Prostate gland (tissue), 2 donors: Measurements from ENCODE around the gene CCDC106. TPM values are rescaled to one million over a fixed set of nuclear protein-coding genes. Genes with fewer than 3 reads are reported as not detected.
A peak's percentile ranks its signal among the peaks of the same experiment; 100 is the strongest.

ENCODE experiments used
- DNase-seq: peaks from one replicate; pipeline ENCODE4 v3.0.0-alpha.2; 2019; ENCODE audit warnings: low spot score
- H3K27ac ChIP-seq, 2 donors: fragments of 200-600 bp; sonication (generic); 2 replicates each; pipeline ENCODE4 v1.5.1; 2017 to 2019
- H3K27me3 ChIP-seq: fragments of 200-600 bp; sonication (generic); replicated peaks from 2 replicates; pipeline ENCODE4 v1.5.1; 2019; ENCODE audit not compliant: insufficient read depth
- H3K36me3 ChIP-seq, 2 donors: fragments of 200-600 bp; sonication (generic); 1 replicate in 1 of 2; 2 replicates in 1 of 2; pipeline versions ENCODE4 v1.5.1 to v1.8.1; 2017 to 2019
- H3K4me1 ChIP-seq: fragments of 200-600 bp; sonication (generic); replicated peaks from 2 replicates; pipeline ENCODE4 v1.5.1; 2019
- H3K4me3 ChIP-seq, 2 donors: fragments of 200-600 bp; sonication (generic); 2 replicates each; pipeline ENCODE4 v1.5.1; 2017 to 2019
- H3K9me3 ChIP-seq: fragments of 200-600 bp; sonication (generic); 2 replicates; pipeline ENCODE4 v1.5.1; 2017
- CTCF ChIP-seq, 4 experiments: fragments of 200-600 bp in 2 of 4; fragments of 450-650 bp in 2 of 4; sonication (generic) in 2 of 4; IDR thresholded peaks; 1 replicate in 3 of 4; 2 replicates in 1 of 4; pipeline ENCODE4 v1.5.1; 2016 to 2019; ENCODE audit warnings: antibody characterized with exemption in 4 of 4, mild to moderate bottlenecking in 2 of 4, moderate library complexity in 2 of 4
- POLR2A ChIP-seq: fragments of 450-650 bp; IDR thresholded peaks from one replicate; pipeline ENCODE4 v1.6.1; 2016; ENCODE audit warnings: antibody characterized with exemption, mild to moderate bottlenecking
- POLR2AphosphoS5 ChIP-seq: sonication (generic); formaldehyde crosslinking; IDR thresholded peaks from one replicate; pipeline ENCODE4 v1.6.1; 2017; ENCODE audit warnings: antibody characterized with exemption
- WGBS: methylation state at CpG from one replicate; pipeline ENCODE4 v1.1.5; 2018; 5-methylcytosine and 5-hydroxymethylcytosine counted together
- intact Hi-C: fragments of 100-400 bp; cut with DNase I; formaldehyde crosslinking; loops from one replicate; pipeline ENCODE4 v1.14.2; 2022
- total RNA-seq, 2 donors: library from RNA; depleted of rRNA; stranded (reverse); fragments of >200 nt; gene quantifications; one replicate each; pipeline ENCODE4 v1.1.0, GENCODE V29; 2016

CCDC106 gene
- 10 to 100 TPM; 17.7 to 70.2 TPM for total RNA-seq

- peak within 1 kb of the TSS; percentile 74 to 86 for H3K4me3 ChIP-seq
- TF ChIP-seq POLR2A (peak; percentile 12), CTCF (IDR thresholded peaks at IDR 0.05) (no peak), POLR2AphosphoS5 (no peak)
- 2% methylated on average over 43 of the region's 87 CpGs for WGBS
- peak; percentile 44 for DNase-seq
- no peaks in the 10 kb centered on the region for H3K9me3 ChIP-seq
- peak within 1 kb of the TSS; percentile 81 to 85 for H3K27ac ChIP-seq
- peaks cover 24% of the 10 kb centered on the region for H3K4me1 ChIP-seq
- no peaks in the 10 kb centered on the region for H3K36me3 ChIP-seq
- no peaks in the 10 kb centered on the region for H3K27me3 ChIP-seq
- intact Hi-C loops = no loop called here
Observed at GRCh38 chr19:55647732-55648584, at the start of gene CCDC106. Gene CCDC106, plus strand, starts transcription at chr19:55648212. Its CDS starts 835 bp downstream, at chr19:55649047.

GRCh38 chr19:55598719-55599467 is 49.1 kb upstream of the CCDC106 start:
- DNase-seq = peak; percentile 88
- peak overlapping the region; percentile 53 to 87 for H3K4me3 ChIP-seq
- H3K4me1 ChIP-seq = peaks cover 4% of the 10 kb centered on the region
- TF ChIP-seq POLR2A = peak; percentile 39
- TF ChIP-seq POLR2AphosphoS5 = peak; percentile 3
- TF ChIP-seq CTCF (IDR thresholded peaks at IDR 0.05) = no peak
- intact Hi-C loops = no loop called here
- peak overlapping the region; percentile 92 to 98 for H3K27ac ChIP-seq
- 7% methylated on average over 26 of the region's 26 CpGs for WGBS
- no peaks in the 10 kb centered on the region for H3K27me3 ChIP-seq
- no peaks in the 10 kb centered on the region for H3K9me3 ChIP-seq
- H3K36me3 ChIP-seq = no peaks in the 10 kb centered on the region

GRCh38 chr19:55599468-55599841 is 48.6 kb upstream of the CCDC106 start, which contains the start of gene FIZ1:
Gene FIZ1, minus strand, starts transcription at chr19:55599517. Its CDS starts 1,652 bp downstream, at chr19:55597865.
- H3K4me1 ChIP-seq = peaks cover 4% of the 10 kb centered on the region
- peak; percentile 98 for DNase-seq
- H3K36me3 ChIP-seq = no peaks in the 10 kb centered on the region
- H3K9me3 ChIP-seq = no peaks in the 10 kb centered on the region
- peak within 1 kb of the TSS; percentile 92 to 98 for H3K27ac ChIP-seq
- H3K4me3 ChIP-seq = peak within 1 kb of the TSS; percentile 53 to 87
- under 1% methylated on average over 23 of the region's 23 CpGs for WGBS
- no peaks in the 10 kb centered on the region for H3K27me3 ChIP-seq
- intact Hi-C loops = no loop called here
- TF ChIP-seq POLR2AphosphoS5 (peak; percentile 91), POLR2A (no peak)

- WGBS = under 1% methylated on average over 23 of the region's 97 CpGs
- Histone ChIP-seq H3K9me3 (no peaks in the 10 kb centered on the region), H3K27me3 (no peaks in the 10 kb centered on the region), H3K27ac (peak within 1 kb of the TSS; percentile 92 to 98), H3K4me1 (peaks cover 4% of the 10 kb centered on the region), H3K36me3 (no peaks in the 10 kb centered on the region), H3K4me3 (peak within 1 kb of the TSS; percentile 53 to 87)
- peak; percentile 84 for DNase-seq
- intact Hi-C loops = loop anchor here (10.0 kb wide), 1 partner anchor 485 kb away; the partner anchor contains the start of gene PPP1R12C
- TF ChIP-seq POLR2A = no peak
- TF ChIP-seq POLR2AphosphoS5 = peak; percentile 44
Observed at GRCh38 chr19:55599842-55600661, 48.0 kb upstream of the CCDC106 start, which contains the start of gene ZNF524. Gene ZNF524, plus strand, starts transcription at chr19:55600288. Its CDS starts 1,825 bp downstream, at chr19:55602113.

GRCh38 chr19:55600662-55601028 is 47.4 kb upstream of the CCDC106 start:
- Histone ChIP-seq H3K4me3 (peak overlapping the region; percentile 53 to 87), H3K36me3 (no peaks in the 10 kb centered on the region), H3K9me3 (no peaks in the 10 kb centered on the region), H3K27me3 (no peaks in the 10 kb centered on the region), H3K4me1 (peaks cover 4% of the 10 kb centered on the region), H3K27ac (peak overlapping the region; percentile 92 to 98)
- intact Hi-C loops = loop anchor here (10.0 kb wide), 1 partner anchor 486 kb away; the partner anchor contains the start of gene PPP1R12C
- no peak for TF ChIP-seq POLR2A
- no peak for TF ChIP-seq POLR2AphosphoS5
- no peak for TF ChIP-seq CTCF (IDR thresholded peaks at IDR 0.05)
- no peak for DNase-seq
- 6% methylated on average over 12 of the region's 15 CpGs for WGBS
